HG02623 (cell line): Measurements from ENCODE around the gene TMTC2.
"Not testable (repeated sequence)": the region's sequence is repeated elsewhere in the genome, so short reads cannot be mapped to it uniquely, and the experiment has no call there.

Experiments
- ATAC-seq: cut with Tn5 transposase; IDR thresholded peaks from one replicate; pipeline ENCODE4 v1.9.1; 2021; ENCODE audit warnings: moderate library complexity; ENCODE audit not compliant: unreplicated experiment

Gene TMTC2

GRCh38 chr12:82723093-82723492, 36.4 kb downstream of the TMTC2 start:
- ATAC-seq = no peak

DNA sequence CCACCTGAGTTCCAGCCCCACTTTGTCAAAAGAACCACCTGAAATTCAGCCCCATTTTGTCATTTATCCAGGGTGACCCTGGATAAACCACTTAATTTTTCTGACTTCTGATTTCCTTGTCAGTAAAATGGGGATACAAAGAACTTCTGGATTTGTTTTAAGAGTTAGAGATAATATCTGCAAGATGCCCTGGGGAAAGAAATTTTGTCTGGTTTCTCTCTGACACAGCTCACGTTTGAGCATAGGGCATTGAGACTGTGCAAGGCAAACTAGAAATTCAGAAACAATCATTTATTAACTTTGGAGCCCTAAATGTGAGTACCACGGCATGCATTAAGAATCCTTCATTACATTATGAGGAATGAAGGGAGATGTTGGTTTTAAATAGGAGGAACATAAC, 37.2 kb downstream of the TMTC2 start:
- ATAC-seq = no peak

DNA sequence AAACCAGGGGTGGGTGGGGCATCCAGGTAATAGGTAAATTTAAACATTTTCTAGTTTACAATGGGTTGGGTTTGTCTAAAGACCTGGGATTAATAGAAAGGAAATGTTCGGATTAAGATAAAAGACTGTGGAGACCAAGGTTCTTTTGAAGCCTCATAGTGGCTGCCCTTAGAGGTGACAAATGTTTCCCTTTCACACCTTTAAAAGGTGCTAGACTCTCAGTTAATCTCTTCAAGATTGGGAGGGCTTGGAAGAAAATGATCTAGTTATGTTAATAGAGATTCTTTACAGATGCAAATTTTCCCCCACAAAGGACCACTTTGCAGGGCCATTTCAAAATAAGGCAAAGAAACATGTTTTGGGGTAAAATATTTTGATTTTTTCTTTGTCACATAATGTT, 39.0 kb downstream of the TMTC2 start:
- ATAC-seq = no peak

DNA sequence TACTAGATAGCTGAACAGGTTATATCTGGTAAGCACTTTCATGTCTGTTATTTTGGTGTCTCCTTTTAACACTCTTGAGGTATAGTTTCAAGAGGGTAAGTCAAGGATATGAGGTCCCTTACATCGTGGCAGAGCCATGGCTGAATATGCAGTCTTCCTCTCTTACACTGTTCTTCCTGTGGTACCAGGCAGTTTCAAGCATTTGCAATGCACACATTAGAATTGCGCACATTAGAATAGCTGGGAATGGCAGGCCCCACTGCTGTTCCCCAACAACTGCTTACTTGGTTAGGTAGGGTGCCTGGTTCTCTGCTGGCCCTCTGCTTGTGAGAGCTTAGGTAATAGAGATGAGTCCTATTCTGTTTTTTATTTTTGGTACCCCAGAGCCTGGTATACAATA, 41.2 kb downstream of the TMTC2 start:
- no peak for ATAC-seq

- ATAC-seq = no peak
These were observed 42.0 kb downstream of the TMTC2 start for GRCh38 chr12:82728710-82729109.

- ATAC-seq = no peak
These were observed 44.3 kb downstream of the TMTC2 start for GRCh38 chr12:82730953-82731459.

DNA sequence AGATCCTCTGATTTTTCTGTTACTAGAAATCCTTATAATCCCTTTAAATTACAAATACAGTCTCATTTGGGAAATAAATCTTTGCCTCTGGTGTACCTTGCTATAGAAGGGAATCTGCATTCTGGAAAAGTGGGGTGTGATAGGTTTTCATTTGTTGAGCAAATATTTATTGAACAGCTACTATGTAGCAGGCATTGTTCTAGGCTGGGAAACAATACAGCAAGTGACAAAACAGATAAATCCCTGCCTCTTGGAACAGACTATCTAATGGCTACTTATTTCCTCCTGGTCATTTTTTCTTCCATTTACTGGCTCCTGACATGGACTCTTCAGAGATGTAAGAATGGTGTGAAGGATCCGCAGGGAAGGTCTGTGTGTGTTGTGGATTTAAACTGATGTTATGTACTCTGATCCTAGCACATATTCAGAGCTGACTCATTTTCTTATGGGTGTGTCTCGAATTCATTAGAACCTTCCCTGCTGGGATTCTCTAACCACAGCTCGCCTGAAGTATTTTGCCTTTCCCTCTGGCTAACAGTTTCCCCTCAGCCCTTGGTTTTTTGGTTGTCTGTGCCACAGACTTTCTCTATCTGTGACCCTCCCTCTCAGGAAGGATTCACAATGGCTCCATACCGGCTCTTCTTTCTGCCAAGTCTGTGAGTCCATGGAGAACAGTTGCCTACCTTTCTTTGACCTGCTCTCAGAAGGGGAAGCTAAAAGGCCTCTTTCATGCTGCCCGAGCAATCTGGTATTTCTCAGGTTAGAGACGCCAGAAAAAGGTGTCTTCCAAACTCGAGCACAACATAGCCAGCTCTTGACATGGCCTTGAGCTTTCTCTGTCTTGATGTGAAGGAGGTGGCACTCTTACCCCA, 53.7 kb downstream of the TMTC2 start:
- ATAC-seq = no peak

GRCh38 chr12:82745063-82745674, 58.5 kb downstream of the TMTC2 start:
- no peak for ATAC-seq

DNA sequence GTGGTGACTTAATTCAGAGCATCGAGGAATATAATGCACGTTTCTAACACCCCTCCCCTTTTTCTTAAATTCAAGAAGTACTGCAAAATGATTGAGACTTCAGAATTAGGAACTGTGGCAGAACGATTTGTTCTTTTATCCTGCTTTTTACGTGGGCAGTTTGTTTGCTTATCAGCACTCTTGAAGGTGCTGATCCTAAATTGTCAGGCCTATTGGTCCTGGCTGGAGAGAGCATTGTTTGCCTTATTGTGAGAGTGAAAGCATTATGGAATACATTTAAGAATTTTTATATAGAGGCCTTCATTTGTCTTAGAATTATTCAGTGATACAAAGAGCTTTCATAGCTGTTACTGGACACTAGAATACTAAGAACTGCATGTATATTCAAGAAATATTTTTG, 59.1 kb downstream of the TMTC2 start:
- ATAC-seq = no peak

DNA sequence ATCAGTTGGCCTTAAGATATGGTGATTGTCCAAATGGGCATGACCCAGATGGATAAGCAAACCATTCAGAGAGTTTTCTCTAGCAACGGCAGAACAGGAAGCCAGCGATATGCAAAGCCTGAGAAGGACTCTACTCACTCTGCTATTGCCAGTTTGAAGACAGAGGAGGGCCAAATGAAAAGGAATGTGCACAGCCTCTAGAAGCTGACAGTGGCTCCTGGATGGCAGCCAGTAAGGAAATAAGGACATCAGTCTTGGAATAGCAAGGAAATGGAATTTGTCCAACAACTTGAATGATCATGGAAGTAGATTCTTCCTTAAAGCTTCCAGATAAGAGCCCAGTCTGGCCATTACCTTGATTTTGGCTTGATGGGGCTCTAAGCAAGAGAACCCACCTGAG, 60.0 kb downstream of the TMTC2 start:
- ATAC-seq = no peak

- no peak for ATAC-seq
These were observed 62.3 kb downstream of the TMTC2 start for GRCh38 chr12:82749015-82749414.

DNA sequence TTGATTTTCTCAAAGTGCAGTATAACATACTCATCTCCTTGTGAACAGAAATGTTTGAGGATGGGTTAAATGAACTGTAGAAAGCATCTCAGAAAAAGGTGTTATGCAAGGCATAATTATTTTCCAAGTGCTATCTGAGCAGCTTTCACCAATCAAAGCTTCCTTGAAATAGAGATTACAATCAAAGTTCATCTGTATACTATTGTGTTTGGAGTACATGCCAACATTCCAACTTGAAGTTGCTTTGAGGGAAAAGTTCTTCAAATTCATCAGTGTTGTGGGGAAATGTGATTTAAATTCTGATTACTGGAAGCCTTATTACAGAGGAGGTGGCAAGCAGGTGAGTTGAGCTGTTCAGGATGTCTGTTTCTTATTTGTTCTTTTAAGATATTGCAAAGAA, 68.2 kb downstream of the TMTC2 start:
- no peak for ATAC-seq

- ATAC-seq = no peak
These were observed 69.6 kb downstream of the TMTC2 start for GRCh38 chr12:82756303-82756702.

- no peak for ATAC-seq
These were observed 70.4 kb downstream of the TMTC2 start for GRCh38 chr12:82757059-82757458.

DNA sequence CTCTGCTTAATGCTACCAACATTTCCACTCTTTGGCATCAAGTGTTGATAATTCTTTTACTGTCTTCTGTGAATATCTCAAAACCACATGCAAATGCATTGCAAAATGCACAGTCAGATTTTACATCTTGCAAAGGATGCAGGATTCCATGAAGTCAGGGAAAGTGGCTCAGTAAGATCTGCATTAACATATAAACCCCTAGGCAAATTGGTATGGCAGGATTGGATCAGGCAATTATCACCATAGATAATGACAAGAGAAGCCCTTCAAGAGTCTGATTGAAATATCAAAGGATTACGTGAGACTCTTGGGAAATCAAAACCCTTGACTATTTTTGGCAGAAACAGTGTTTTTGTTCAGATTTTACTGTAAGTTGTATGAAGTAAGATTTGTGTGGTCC, 71.0 kb downstream of the TMTC2 start:
- ATAC-seq = no peak

DNA sequence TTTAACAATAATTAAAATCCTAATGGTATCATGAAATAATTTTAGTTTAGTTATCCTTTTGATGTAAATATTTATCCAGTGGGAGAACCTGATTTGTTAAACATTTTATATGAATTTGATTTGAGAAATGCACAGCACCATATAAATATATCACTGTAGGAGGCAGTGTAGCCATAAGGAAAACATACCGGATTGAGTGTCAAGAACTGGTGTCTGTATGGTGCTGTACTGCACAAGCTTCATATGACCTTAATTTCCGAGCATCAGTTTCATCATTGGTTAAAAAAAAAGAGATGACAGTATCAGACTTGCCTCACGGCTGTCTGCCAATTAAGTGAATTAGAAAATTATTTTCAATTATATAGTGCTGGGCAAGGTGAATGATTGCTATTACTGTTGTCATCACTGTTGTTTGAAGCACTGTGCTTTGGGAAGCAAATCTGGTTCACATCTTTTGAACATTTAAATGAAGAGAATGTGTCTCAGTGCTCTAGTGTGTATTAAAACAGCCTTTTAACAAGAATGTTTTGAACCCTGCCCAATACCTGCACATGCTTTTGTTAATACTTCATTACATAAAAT, 72.1 kb downstream of the TMTC2 start:
- no peak for ATAC-seq

DNA sequence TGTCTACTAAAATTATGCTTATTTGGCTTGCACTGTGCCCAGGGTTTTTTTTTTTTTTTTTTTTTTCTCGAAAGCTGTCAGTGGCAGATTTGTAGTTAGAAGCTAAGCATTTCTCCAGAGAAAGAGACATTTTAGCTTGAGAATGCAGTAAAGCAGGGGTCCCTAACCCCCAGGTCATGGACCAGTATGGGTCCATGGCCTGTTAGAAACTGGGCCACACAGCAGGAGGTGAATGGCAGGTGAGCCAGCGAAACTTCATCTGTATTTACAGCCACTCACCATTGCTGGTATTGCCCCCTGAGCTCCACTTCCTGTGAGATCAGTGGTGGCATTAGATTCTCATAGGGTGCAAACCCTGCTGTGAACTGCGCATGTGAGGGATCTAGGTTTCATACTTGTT, 73.7 kb downstream of the TMTC2 start:
- no peak for ATAC-seq

DNA sequence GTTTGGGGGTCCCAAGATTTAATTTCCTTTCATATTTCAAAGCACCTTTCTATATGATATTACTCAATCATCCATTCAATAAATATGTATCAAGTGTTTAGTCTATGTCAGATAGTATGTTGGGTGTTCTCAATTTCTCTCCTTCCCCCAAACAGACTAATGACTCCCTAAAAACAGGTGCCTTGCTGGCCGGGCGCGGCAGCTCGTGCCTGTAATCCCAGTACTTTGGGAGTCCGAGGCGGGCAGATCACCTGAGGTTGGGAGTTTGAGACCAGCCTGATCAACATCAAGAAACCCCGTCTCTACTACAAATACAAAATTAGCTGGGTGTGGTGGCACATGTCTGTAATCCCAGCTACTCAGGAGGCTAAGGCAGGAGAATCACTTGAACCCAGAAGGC, 78.5 kb downstream of the TMTC2 start:
- not testable (repeated sequence) for ATAC-seq

GRCh38 chr12:82765971-82766705, 79.4 kb downstream of the TMTC2 start:
- ATAC-seq = no peak

DNA sequence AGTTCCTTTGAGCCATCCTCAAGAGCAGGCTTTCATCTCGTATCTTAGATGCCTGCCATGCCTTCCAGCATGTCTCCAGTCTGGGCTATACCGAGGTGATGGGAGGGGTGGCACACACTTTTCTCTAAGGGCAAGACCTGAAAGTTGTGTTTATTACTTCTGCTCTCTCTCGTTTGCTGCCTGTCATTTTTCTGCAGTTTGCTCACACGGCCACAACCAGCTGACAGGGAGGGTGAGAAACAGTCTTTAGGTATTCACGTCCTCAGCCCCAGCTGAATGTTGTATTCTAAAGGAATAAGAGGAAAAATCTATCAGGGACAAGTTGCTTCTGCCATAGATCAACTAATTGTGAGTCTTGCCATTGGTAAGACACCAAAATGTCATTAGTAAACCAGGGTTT, 88.0 kb downstream of the TMTC2 start:
- ATAC-seq = no peak

GRCh38 chr12:82780517-82780916, 93.8 kb downstream of the TMTC2 start:
- ATAC-seq = no peak
